ENCODE measurements around the gene CAMSAP1.
"Not testable (repeated sequence)": the region's sequence is repeated elsewhere in the genome, so short reads cannot be mapped to it uniquely, and the experiment has no call there.

Gene CAMSAP1

GRCh38 chr9:135919318-135919890, 12.1 kb upstream of the CAMSAP1 start:
- DNase-seq: no peak

GRCh38 chr9:135916227-135916626, 8.9 kb upstream of the CAMSAP1 start:
- not testable (repeated sequence) for DNase-seq

- no peak for DNase-seq
Measured at GRCh38 chr9:135914921-135915320, 7.6 kb upstream of the CAMSAP1 start.

GRCh38 chr9:135911233-135911632, 3.9 kb upstream of the CAMSAP1 start:
- DNase-seq: not testable (repeated sequence)

- DNase-seq: no peak
Measured at GRCh38 chr9:135910757-135911156, 3.4 kb upstream of the CAMSAP1 start.

- DNase-seq: no peak
Measured at GRCh38 chr9:135910216-135910615, 2.9 kb upstream of the CAMSAP1 start.

GRCh38 chr9:135909371-135909770, 2.0 kb upstream of the CAMSAP1 start:
- DNase-seq: no peak

- DNase-seq: no peak
Measured at GRCh38 chr9:135908754-135909204, 1.4 kb upstream of the CAMSAP1 start.

GRCh38 chr9:135908093-135908753, 877 bp upstream of the CAMSAP1 start:
- DNase-seq: no peak

- peak; percentile 17 for DNase-seq
Measured at GRCh38 chr9:135907006-135907430, 328 bp downstream of the CAMSAP1 start.

GRCh38 chr9:135906291-135907005, 898 bp downstream of the CAMSAP1 start:
- peak; percentile 25 for DNase-seq

GRCh38 chr9:135905380-135906258, 1.7 kb downstream of the CAMSAP1 start:
- DNase-seq: no peak

GRCh38 chr9:135903786-135904520, 3.4 kb downstream of the CAMSAP1 start:
- no peak for DNase-seq

GRCh38 chr9:135903358-135903656, 4.0 kb downstream of the CAMSAP1 start:
- no peak for DNase-seq

GRCh38 chr9:135902655-135903357, 4.5 kb downstream of the CAMSAP1 start:
- DNase-seq: no peak

GRCh38 chr9:135901826-135902225, 5.5 kb downstream of the CAMSAP1 start:
- no peak for DNase-seq

- DNase-seq: no peak
Measured at GRCh38 chr9:135901031-135901758, 6.2 kb downstream of the CAMSAP1 start.

GRCh38 chr9:135898634-135899407, 8.5 kb downstream of the CAMSAP1 start:
- DNase-seq: no peak

- DNase-seq: no peak
Measured at GRCh38 chr9:135896626-135897025, 10.7 kb downstream of the CAMSAP1 start.

GRCh38 chr9:135896205-135896604, 11.1 kb downstream of the CAMSAP1 start:
- DNase-seq: no peak

Measured in NCI-H1105 treated with DMSO at 0.1 percent for 48 hours (cell line).